GM12878 (cell line): ENCODE measurements around the gene MYO15B.

Experiments
- BHLHE40 ChIP-seq, 2 experiments: fragments of 450-650 bp in 1 of 2; IDR thresholded peaks; 2 replicates each; pipeline ENCODE4 v1.6.1; 2011 to 2017; ENCODE audit warnings: low read depth in 2 of 2, borderline replicate concordance in 1 of 2, improper control_type of control experiment in 1 of 2, low read length in 1 of 2, mild to moderate bottlenecking in 1 of 2
- BRCA1 ChIP-seq: IDR thresholded peaks from 2 replicates; pipeline ENCODE4 v1.6.1; 2011; ENCODE audit warnings: low read depth, low read length, improper control_type of control experiment
- CHD1 ChIP-seq: IDR thresholded peaks from 2 replicates; pipeline ENCODE4 v1.6.1; 2012; ENCODE audit warnings: low read depth, low read length, improper control_type of control experiment
- CTCF ChIP-seq, 3 experiments: IDR thresholded peaks in 2 of 3; conservative IDR thresholded peaks in 1 of 3; 2 replicates each; pipeline ENCODE4 v1.5.1; 2011; ENCODE audit warnings: low read depth in 3 of 3, low read length in 3 of 3, mild to moderate bottlenecking in 3 of 3, control low read depth in 2 of 3, moderate library complexity in 2 of 3, inconsistent platforms in 1 of 3, mixed read lengths in 1 of 3; ENCODE audit not compliant: control insufficient read depth in 2 of 3, insufficient read depth in 1 of 3; ENCODE audit errors: extremely low read depth in 1 of 3
- EZH2 ChIP-seq: IDR thresholded peaks from 2 replicates; pipeline ENCODE4 v1.6.1; 2012; ENCODE audit warnings: low read depth, mild to moderate bottlenecking, control low read depth, inconsistent platforms, low read length, borderline replicate concordance; ENCODE audit not compliant: control insufficient read depth
- HDAC6 ChIP-seq: fragments of 200-600 bp; sonication (generic); IDR thresholded peaks from one replicate; pipeline ENCODE4 v1.8.0; 2017; ENCODE audit warnings: antibody characterized with exemption; ENCODE audit not compliant: unreplicated experiment
- MXI1 ChIP-seq: fragments of 150-350 bp; IDR thresholded peaks from 2 replicates; pipeline ENCODE4 v1.6.1; 2011; ENCODE audit warnings: low read depth, mild to moderate bottlenecking, inconsistent platforms, low read length, improper control_type of control experiment
- RBBP5 ChIP-seq: fragments of 200-600 bp; sonication (generic); conservative IDR thresholded peaks from 2 replicates; pipeline ENCODE4 v1.6.1; 2016
- REST ChIP-seq: IDR thresholded peaks from 2 replicates; pipeline ENCODE4 v1.6.1; 2012; ENCODE audit warnings: mild to moderate bottlenecking, low read depth, low read length
- SMC3 ChIP-seq: IDR thresholded peaks from 2 replicates; pipeline ENCODE4 v1.6.1; 2011; ENCODE audit warnings: low read length, improper control_type of control experiment, borderline replicate concordance
- ZNF384 ChIP-seq: IDR thresholded peaks from 2 replicates; pipeline ENCODE4 v1.6.1; 2012; ENCODE audit warnings: low read depth, mild to moderate bottlenecking, low read length, improper control_type of control experiment, borderline replicate concordance
- ZZZ3 ChIP-seq: IDR thresholded peaks from 2 replicates; pipeline ENCODE4 v1.6.1; 2011; ENCODE audit warnings: low read depth; ENCODE audit not compliant: control insufficient read depth, insufficient read length
- TF ChIP-seq, protein P1 (sequence below): fragments of 450-650 bp; IDR thresholded peaks from 2 replicates; pipeline ENCODE4 v1.6.1; 2016; ENCODE audit warnings: mild to moderate bottlenecking, moderate library complexity, borderline replicate concordance
- TF ChIP-seq, protein P2 (sequence below): fragments of 450-650 bp; IDR thresholded peaks from 2 replicates; pipeline ENCODE4 v1.6.1; 2017; ENCODE audit warnings: mild to moderate bottlenecking

- TF ChIP-seq, protein P1, sequence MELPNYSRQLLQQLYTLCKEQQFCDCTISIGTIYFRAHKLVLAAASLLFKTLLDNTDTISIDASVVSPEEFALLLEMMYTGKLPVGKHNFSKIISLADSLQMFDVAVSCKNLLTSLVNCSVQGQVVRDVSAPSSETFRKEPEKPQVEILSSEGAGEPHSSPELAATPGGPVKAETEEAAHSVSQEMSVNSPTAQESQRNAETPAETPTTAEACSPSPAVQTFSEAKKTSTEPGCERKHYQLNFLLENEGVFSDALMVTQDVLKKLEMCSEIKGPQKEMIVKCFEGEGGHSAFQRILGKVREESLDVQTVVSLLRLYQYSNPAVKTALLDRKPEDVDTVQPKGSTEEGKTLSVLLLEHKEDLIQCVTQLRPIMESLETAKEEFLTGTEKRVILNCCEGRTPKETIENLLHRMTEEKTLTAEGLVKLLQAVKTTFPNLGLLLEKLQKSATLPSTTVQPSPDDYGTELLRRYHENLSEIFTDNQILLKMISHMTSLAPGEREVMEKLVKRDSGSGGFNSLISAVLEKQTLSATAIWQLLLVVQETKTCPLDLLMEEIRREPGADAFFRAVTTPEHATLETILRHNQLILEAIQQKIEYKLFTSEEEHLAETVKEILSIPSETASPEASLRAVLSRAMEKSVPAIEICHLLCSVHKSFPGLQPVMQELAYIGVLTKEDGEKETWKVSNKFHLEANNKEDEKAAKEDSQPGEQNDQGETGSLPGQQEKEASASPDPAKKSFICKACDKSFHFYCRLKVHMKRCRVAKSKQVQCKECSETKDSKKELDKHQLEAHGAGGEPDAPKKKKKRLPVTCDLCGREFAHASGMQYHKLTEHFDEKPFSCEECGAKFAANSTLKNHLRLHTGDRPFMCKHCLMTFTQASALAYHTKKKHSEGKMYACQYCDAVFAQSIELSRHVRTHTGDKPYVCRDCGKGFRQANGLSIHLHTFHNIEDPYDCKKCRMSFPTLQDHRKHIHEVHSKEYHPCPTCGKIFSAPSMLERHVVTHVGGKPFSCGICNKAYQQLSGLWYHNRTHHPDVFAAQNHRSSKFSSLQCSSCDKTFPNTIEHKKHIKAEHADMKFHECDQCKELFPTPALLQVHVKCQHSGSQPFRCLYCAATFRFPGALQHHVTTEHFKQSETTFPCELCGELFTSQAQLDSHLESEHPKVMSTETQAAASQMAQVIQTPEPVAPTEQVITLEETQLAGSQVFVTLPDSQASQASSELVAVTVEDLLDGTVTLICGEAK = no peak
- TF ChIP-seq ZNF384 (no peak), RBBP5 (no peak), CTCF (IDR thresholded peaks at IDR 0.05 in 2 of 3, conservative IDR thresholded peaks at IDR 0.05 in 1 of 3; ENCODE audit: control insufficient read depth in 2 of 3, extremely low read depth in 1 of 3, insufficient read depth in 1 of 3, low read depth in 3 of 3, low read length in 3 of 3) (no peak), MXI1 (no peak), EZH2 (no peak), REST (no peak), ZZZ3 (no peak), SMC3 (no peak), BHLHE40 (IDR thresholded peaks at IDR 0.05; ENCODE audit: borderline replicate concordance in 1 of 2, low read depth in 2 of 2, low read length in 1 of 2) (no peak), BRCA1 (no peak), CHD1 (no peak), HDAC6 (no peak)
- TF ChIP-seq, protein P2, sequence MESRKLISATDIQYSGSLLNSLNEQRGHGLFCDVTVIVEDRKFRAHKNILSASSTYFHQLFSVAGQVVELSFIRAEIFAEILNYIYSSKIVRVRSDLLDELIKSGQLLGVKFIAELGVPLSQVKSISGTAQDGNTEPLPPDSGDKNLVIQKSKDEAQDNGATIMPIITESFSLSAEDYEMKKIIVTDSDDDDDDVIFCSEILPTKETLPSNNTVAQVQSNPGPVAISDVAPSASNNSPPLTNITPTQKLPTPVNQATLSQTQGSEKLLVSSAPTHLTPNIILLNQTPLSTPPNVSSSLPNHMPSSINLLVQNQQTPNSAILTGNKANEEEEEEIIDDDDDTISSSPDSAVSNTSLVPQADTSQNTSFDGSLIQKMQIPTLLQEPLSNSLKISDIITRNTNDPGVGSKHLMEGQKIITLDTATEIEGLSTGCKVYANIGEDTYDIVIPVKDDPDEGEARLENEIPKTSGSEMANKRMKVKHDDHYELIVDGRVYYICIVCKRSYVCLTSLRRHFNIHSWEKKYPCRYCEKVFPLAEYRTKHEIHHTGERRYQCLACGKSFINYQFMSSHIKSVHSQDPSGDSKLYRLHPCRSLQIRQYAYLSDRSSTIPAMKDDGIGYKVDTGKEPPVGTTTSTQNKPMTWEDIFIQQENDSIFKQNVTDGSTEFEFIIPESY = no peak
Observed at GRCh38 chr17:75595920-75596313, 8.3 kb downstream of the MYO15B start.
